RPMI8226 (cell line): ENCODE data around the gene LUM.

ENCODE experiments used
- DNase-seq: peaks from one replicate; pipeline ENCODE4 v3.0.0-alpha.2; 2015

Gene LUM

GRCh38 chr12:91074154-91074709, 37.1 kb downstream of the LUM start:
- no peak for DNase-seq

DNA sequence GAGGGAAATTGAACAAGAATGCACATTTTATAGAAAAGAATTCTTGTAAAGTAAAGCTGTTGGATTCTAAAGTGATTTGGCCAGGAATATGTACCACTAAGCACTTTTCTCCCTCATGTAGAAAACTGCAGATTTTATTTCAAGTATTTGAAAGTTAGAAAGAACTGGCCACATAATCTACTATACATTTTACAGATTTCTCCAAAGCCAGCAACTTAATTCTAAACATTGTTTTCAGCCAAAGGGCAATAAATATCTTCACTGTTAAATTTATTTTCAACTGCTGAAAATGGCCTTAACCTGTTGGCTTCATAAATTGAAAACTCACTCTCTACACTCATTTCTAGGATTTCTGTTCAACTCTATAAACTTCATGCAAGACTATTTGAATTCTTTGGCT, 37.9 kb downstream of the LUM start:
- no peak for DNase-seq

DNA sequence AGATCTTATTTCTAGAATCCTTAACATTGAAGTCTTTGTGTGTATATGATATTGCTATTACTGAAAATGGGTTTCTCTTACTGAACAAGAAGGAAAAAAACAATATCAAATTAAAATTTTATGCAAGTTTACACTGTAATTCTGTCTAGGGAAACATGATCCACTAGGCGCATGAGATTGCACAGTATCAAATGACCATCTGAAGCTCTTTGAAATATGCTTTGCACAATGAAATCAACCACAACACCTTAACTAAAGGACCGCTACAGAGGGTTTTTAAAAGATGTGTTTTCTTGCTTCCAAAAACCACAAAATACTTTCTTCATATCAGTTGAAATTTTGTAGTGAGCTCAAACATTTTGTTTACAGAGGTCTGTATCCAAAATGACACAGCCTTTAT, 38.4 kb downstream of the LUM start:
- DNase-seq, result no peak

GRCh38 chr12:91070936-91071335, 40.4 kb downstream of the LUM start:
- no peak for DNase-seq

GRCh38 chr12:91065396-91065795, 45.9 kb downstream of the LUM start:
- no peak for DNase-seq

- DNase-seq, result no peak
Observed at GRCh38 chr12:91064640-91065039, 46.7 kb downstream of the LUM start.

GRCh38 chr12:91061091-91061490, 50.2 kb downstream of the LUM start:
- no peak for DNase-seq

GRCh38 chr12:91059211-91059610, 52.1 kb downstream of the LUM start:
- no peak for DNase-seq

DNA sequence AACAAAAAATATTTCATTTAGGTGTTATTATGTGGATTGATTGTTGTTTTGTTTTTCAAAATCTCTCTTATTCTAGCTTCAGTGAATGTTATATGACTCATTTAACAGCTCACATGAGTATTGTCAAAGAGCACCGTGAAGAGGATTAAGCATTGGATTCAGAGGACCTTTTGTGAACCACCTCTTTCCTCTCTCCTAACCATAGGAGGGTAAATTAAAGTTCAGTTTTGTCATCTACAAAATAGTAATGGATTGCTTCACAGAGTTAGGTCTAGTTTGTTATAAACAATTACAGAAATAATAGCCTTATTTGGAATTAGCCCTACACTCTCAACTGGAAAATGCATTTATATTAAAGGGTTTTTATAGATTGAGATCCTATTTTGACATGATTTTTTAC, 52.5 kb downstream of the LUM start:
- DNase-seq, result no peak

DNA sequence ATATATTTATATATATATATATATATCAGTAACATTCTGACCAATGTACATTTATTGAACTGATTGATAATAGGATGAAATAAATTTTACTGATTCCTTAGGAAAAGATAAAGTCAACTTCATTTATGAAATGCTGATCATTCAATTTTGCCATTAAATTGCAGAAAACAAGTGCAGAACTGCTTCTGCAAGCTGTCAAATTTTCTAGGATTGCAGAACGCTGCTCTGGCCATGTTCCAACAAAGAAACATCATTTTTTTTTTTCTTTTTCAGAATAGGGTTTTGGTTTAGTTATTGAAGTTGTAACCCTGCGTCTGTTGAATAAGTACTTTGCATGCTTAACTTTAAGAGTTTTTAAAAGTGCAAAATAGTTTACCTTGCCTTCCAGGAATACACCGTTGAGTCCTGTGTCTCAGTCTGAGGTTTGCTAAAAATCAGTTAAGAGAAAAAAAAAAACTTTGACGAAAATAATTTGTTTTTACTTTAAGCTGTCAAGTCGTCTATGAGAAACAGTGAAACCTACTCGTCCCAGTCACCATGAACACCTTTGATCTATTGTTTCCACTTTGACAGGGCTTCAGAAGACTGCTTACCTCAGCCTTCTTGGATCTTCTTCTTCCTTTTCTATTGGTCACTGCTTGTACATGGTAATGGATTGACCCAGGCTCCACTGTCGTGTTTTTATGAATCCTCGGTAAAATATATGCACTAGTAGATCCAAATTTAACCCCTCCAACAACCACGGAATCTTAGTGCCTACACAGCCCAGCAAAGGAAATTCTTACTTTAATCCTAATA, 53.7 kb downstream of the LUM start, which contains the start of gene KERA:
Gene KERA, minus strand, starts transcription at position 657 of the 798 bp plus-strand sequence. CDS start 1,743 bp downstream, outside the sequence.
- no peak for DNase-seq

GRCh38 chr12:91056488-91056887, 54.8 kb downstream of the LUM start:
- no peak for DNase-seq

GRCh38 chr12:91055976-91056375, 55.3 kb downstream of the LUM start:
- no peak for DNase-seq

GRCh38 chr12:91053951-91054715, 57.2 kb downstream of the LUM start:
- no peak for DNase-seq
